Immature natural killer cell (primary cell): ENCODE results near the gene GTF2A1L. TPM values are rescaled to one million over a fixed set of nuclear protein-coding genes. Genes with fewer than 3 reads are reported as not detected.

Source experiments
- DNase-seq, 3 donors: peaks; one replicate each; pipeline ENCODE4 v3.0.0; 2022; ENCODE audit warnings: mixed read lengths in 1 of 3
- H3K27ac Mint-ChIP-seq, 6 donors: one replicate each; pipeline ENCODE4 v1.8.0; 2020; ENCODE audit warnings: mixed read lengths in 6 of 6, mild to moderate bottlenecking in 5 of 6, inconsistent platforms in 4 of 6, moderate library complexity in 3 of 6
- H3K27me3 Mint-ChIP-seq, 3 donors: one replicate each; pipeline ENCODE4 v1.8.0; 2020 to 2021; ENCODE audit warnings: low read depth in 3 of 3, mild to moderate bottlenecking in 3 of 3, mixed read lengths in 3 of 3, moderate library complexity in 3 of 3, inconsistent platforms in 1 of 3
- H3K36me3 Mint-ChIP-seq, 3 donors: one replicate each; pipeline ENCODE4 v1.8.0; 2020; ENCODE audit warnings: mixed read lengths in 3 of 3, inconsistent platforms in 2 of 3, mild to moderate bottlenecking in 2 of 3
- H3K4me1 Mint-ChIP-seq, 2 donors: one replicate each; pipeline ENCODE4 v1.8.0; 2020; ENCODE audit warnings: inconsistent platforms in 2 of 2, mild to moderate bottlenecking in 2 of 2, mixed read lengths in 2 of 2, moderate library complexity in 1 of 2
- H3K4me3 Mint-ChIP-seq, 5 donors: one replicate each; pipeline ENCODE4 v1.8.0; 2020; ENCODE audit warnings: mild to moderate bottlenecking in 5 of 5, mixed read lengths in 5 of 5, inconsistent platforms in 3 of 5, moderate library complexity in 3 of 5
- H3K9me3 Mint-ChIP-seq, 6 donors: one replicate each; pipeline ENCODE4 v1.8.0; 2020; ENCODE audit warnings: mild to moderate bottlenecking in 6 of 6, mixed read lengths in 6 of 6, inconsistent platforms in 4 of 6, moderate library complexity in 3 of 6
- polyA plus RNA-seq, 3 donors: library from polyadenylated mRNA; unstranded; fragments of 300-500 nt; fragmentation: Illumina TruSeq; gene quantifications; one replicate each; pipeline ENCODE4 v1.2.3, GENCODE V29; 2021

The GTF2A1L gene
- polyA plus RNA-seq, 3 donors from 2014 or later = not detected

GRCh38 chr2:48717846-48718245, 100.2 kb downstream of the GTF2A1L start:
- H3K4me3 Mint-ChIP-seq = no peak overlapping the region
- no peaks in the 10 kb centered on the region for H3K36me3 Mint-ChIP-seq
- no peak overlapping the region for H3K27ac Mint-ChIP-seq
- no peaks in the 10 kb centered on the region for H3K4me1 Mint-ChIP-seq
- no peaks in the 10 kb centered on the region for H3K27me3 Mint-ChIP-seq
- peaks cover 0 to 2% (median 0%) of the 10 kb centered on the region in 6 donors for H3K9me3 Mint-ChIP-seq
- DNase-seq = no peak

- Mint-ChIP-seq H3K9me3 (peaks cover 0 to 2% (median 0%) of the 10 kb centered on the region in 6 donors), H3K36me3 (no peaks in the 10 kb centered on the region), H3K27me3 (peaks cover 0 to 1% (median 0%) of the 10 kb centered on the region in 3 donors), H3K4me3 (no peak overlapping the region), H3K27ac (no peak overlapping the region), H3K4me1 (no peaks in the 10 kb centered on the region)
- no peak for DNase-seq
Measured at GRCh38 chr2:48719480-48720177, 102.0 kb downstream of the GTF2A1L start.

DNA sequence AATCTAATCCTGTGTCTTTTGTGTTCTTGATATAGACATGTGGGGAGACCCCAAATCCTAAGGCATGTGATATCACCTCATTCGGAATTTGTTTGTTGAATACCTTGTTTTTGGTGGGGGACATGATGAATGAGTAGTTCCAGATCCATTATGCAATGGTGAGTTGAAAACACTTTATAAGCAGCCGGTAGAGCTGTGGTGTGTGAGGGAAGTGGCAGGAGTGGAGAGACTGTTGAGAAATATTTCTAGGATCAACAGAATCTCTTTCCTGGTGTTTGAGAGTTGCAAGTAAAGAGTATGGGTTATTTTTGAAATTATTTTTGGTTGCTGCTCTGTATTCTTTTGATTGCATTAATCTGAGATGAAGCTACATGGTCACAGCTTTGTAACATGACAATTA, 103.5 kb downstream of the GTF2A1L start:
- no peaks in the 10 kb centered on the region for H3K36me3 Mint-ChIP-seq
- no peaks in the 10 kb centered on the region for H3K4me1 Mint-ChIP-seq
- H3K9me3 Mint-ChIP-seq = peaks cover 0 to 2% (median 0%) of the 10 kb centered on the region in 6 donors
- H3K27me3 Mint-ChIP-seq = peaks cover 0 to 2% (median 0%) of the 10 kb centered on the region in 3 donors
- no peak overlapping the region for H3K4me3 Mint-ChIP-seq
- no peak overlapping the region for H3K27ac Mint-ChIP-seq
- DNase-seq = no peak

GRCh38 chr2:48722391-48722790, 104.7 kb downstream of the GTF2A1L start:
- peaks cover 0 to 2% (median 0%) of the 10 kb centered on the region in 3 donors for H3K27me3 Mint-ChIP-seq
- DNase-seq = no peak
- no peaks in the 10 kb centered on the region for H3K4me1 Mint-ChIP-seq
- H3K27ac Mint-ChIP-seq = no peak overlapping the region
- peaks cover 0 to 2% (median 0%) of the 10 kb centered on the region in 6 donors for H3K9me3 Mint-ChIP-seq
- no peaks in the 10 kb centered on the region for H3K36me3 Mint-ChIP-seq
- H3K4me3 Mint-ChIP-seq = no peak overlapping the region

- H3K4me3 Mint-ChIP-seq = no peak overlapping the region
- peaks cover 0 to 2% (median 0%) of the 10 kb centered on the region in 6 donors for H3K9me3 Mint-ChIP-seq
- DNase-seq = no peak
- no peaks in the 10 kb centered on the region for H3K36me3 Mint-ChIP-seq
- peaks cover 0 to 2% (median 0%) of the 10 kb centered on the region in 3 donors for H3K27me3 Mint-ChIP-seq
- no peaks in the 10 kb centered on the region for H3K4me1 Mint-ChIP-seq
- no peak overlapping the region for H3K27ac Mint-ChIP-seq
Measured at GRCh38 chr2:48723129-48723528, 105.5 kb downstream of the GTF2A1L start.

GRCh38 chr2:48724278-48724677, 106.6 kb downstream of the GTF2A1L start:
- Mint-ChIP-seq H3K27ac (no peak overlapping the region), H3K27me3 (peaks cover 0 to 4% (median 2%) of the 10 kb centered on the region in 3 donors), H3K4me3 (no peak overlapping the region), H3K9me3 (peaks cover 0 to 2% (median 0%) of the 10 kb centered on the region in 6 donors), H3K36me3 (no peaks in the 10 kb centered on the region), H3K4me1 (no peaks in the 10 kb centered on the region)
- DNase-seq = no peak

- Mint-ChIP-seq H3K36me3 (no peaks in the 10 kb centered on the region), H3K4me3 (no peak overlapping the region), H3K27ac (no peak overlapping the region), H3K27me3 (peaks cover 0 to 4% (median 2%) of the 10 kb centered on the region in 3 donors), H3K4me1 (no peaks in the 10 kb centered on the region), H3K9me3 (no peaks in the 10 kb centered on the region)
- no peak for DNase-seq
Measured at GRCh38 chr2:48725696-48726494, 108.2 kb downstream of the GTF2A1L start.

- no peak overlapping the region for H3K4me3 Mint-ChIP-seq
- H3K4me1 Mint-ChIP-seq = no peaks in the 10 kb centered on the region
- DNase-seq = no peak
- peaks cover 0 to 3% (median 0%) of the 10 kb centered on the region in 6 donors for H3K9me3 Mint-ChIP-seq
- H3K27ac Mint-ChIP-seq = no peak overlapping the region
- no peaks in the 10 kb centered on the region for H3K36me3 Mint-ChIP-seq
- peaks cover 0 to 4% (median 2%) of the 10 kb centered on the region in 3 donors for H3K27me3 Mint-ChIP-seq
Measured at GRCh38 chr2:48727560-48727959, 109.9 kb downstream of the GTF2A1L start.

DNA sequence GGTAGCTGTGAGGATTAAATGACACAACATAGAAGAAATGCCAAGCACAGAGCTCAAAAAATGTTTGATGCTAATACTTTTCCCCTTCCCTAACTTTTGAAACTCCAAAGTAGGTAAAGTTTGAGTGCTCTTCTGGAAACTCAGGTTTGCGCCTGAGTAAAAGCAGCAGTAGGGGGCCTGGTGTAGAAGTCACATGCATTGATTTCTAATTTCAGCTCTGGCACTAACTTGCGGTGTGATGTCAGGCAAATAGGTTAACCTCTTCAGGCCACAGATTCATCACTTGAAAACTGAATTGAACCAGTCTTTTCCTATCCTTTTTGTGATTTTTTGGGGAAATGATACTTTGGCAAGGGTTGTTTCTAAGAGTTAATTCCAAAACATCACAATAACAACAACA, 110.6 kb downstream of the GTF2A1L start:
- H3K36me3 Mint-ChIP-seq = no peaks in the 10 kb centered on the region
- peaks cover 0 to 4% (median 2%) of the 10 kb centered on the region in 3 donors for H3K27me3 Mint-ChIP-seq
- H3K4me3 Mint-ChIP-seq = no peak overlapping the region
- peaks cover 0 to 6% (median 0%) of the 10 kb centered on the region in 6 donors for H3K9me3 Mint-ChIP-seq
- H3K27ac Mint-ChIP-seq = no peak overlapping the region
- H3K4me1 Mint-ChIP-seq = no peaks in the 10 kb centered on the region
- no peak for DNase-seq

DNA sequence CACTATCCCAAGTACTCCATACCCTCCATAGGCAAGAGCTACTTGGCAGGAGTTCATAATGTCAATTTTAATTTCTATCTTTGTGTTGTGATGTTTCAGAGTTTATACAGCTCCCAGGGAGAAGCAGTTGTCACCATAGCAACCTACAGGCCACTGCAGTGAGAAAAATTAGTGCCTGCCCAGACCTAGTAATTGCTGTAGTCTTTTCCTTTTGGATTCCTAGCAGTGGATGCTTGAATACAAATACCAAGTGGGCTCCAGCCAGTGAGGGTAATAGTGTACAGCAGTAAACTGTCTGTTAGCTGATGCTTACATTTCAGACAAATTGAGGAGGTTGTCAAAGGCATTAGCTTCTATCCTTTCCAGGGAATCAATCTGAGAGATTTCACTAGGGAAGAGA, 111.2 kb downstream of the GTF2A1L start:
- Mint-ChIP-seq H3K36me3 (no peaks in the 10 kb centered on the region), H3K4me1 (no peaks in the 10 kb centered on the region), H3K27me3 (peaks cover 0 to 4% (median 2%) of the 10 kb centered on the region in 3 donors), H3K9me3 (peaks cover 0 to 6% (median 0%) of the 10 kb centered on the region in 6 donors), H3K27ac (no peak overlapping the region), H3K4me3 (no peak overlapping the region)
- no peak for DNase-seq

Other genes with a start within 250 kb of the GTF2A1L start
- gene PPP1R21, start 177.1 kb upstream of the GTF2A1L start, polyA plus RNA-seq = 10 to 100 TPM in 2 of 3 donors, 1 to 10 TPM in 1; 8.5 to 17.8 (median 10.1) TPM
- gene STON1, start 87.7 kb upstream of the GTF2A1L start, polyA plus RNA-seq = under 1 TPM in 1 of 3 donors, not detected in 2; 0.13 TPM
- gene LHCGR, start 137.9 kb downstream of the GTF2A1L start, polyA plus RNA-seq = not detected